ENCODE measurements around the gene OR2M7.

DNA sequence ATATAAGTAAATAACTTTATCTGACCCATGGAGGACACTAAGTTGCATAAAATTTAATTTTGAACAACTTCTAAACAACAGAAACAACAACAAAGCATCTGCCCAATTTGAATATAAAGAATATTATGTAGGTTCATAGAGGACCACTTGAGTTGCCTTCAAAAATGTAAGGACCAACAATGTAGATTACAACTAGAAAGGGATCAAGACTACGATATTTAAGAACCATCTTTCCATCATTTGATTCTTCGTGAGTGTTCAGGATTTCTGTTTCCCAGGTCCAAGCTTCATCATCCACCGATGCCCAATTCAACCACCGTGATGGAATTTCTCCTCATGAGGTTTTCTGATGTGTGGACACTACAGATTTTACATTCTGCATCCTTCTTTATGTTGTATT lies 24.1 kb upstream of the OR2M7 start, which contains the start of gene OR14C36:
- TF ChIP-seq, protein P1, sequence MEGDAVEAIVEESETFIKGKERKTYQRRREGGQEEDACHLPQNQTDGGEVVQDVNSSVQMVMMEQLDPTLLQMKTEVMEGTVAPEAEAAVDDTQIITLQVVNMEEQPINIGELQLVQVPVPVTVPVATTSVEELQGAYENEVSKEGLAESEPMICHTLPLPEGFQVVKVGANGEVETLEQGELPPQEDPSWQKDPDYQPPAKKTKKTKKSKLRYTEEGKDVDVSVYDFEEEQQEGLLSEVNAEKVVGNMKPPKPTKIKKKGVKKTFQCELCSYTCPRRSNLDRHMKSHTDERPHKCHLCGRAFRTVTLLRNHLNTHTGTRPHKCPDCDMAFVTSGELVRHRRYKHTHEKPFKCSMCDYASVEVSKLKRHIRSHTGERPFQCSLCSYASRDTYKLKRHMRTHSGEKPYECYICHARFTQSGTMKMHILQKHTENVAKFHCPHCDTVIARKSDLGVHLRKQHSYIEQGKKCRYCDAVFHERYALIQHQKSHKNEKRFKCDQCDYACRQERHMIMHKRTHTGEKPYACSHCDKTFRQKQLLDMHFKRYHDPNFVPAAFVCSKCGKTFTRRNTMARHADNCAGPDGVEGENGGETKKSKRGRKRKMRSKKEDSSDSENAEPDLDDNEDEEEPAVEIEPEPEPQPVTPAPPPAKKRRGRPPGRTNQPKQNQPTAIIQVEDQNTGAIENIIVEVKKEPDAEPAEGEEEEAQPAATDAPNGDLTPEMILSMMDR (IDR thresholded peaks at IDR 0.05 in 4 of 5, conservative IDR thresholded peaks at IDR 0.05 in 1 of 5), result no peak
- no peak for TF ChIP-seq POLR2A (IDR thresholded peaks at IDR 0.05)

All from gastrocnemius medialis (tissue), 4 donors.